ENCODE results near the gene ANKZF1.

ANKZF1 gene

GRCh38 chr2:219228041-219228910 is 1.3 kb upstream of the ANKZF1 start:
- no peak for DNase-seq (ENCODE audit: low spot score)

- no peak for DNase-seq (ENCODE audit: low spot score)
Observed at GRCh38 chr2:219228911-219229304, 698 bp upstream of the ANKZF1 start.

GRCh38 chr2:219230059-219230540 is 494 bp downstream of the ANKZF1 start:
- DNase-seq (ENCODE audit: low spot score) = peak; percentile 41

DNA sequence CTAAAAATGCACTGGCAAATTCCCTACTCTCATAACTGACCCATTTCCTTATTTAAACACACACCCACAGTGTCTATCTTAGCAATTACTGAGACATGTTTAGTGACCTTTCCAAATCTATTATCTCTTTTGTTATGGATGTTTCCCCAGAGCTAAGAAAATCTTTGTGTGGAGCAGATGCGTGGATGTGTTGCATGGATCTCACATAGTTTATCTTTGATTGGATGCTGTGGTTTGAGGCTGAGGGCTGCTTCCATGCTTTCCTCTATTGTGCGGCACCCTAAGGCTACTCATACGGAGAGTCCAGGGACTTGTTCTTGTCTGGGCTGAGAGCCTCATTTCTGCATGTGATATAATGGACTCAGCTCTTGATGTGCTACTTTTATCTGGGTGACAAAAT is 4.7 kb downstream of the ANKZF1 start:
- DNase-seq (ENCODE audit: low spot score) = no peak

- DNase-seq (ENCODE audit: low spot score) = no peak
Observed at GRCh38 chr2:219243291-219243761, 13.7 kb downstream of the ANKZF1 start.

- DNase-seq (ENCODE audit: low spot score) = no peak
Observed at GRCh38 chr2:219244789-219245147, 15.2 kb downstream of the ANKZF1 start.

DNA sequence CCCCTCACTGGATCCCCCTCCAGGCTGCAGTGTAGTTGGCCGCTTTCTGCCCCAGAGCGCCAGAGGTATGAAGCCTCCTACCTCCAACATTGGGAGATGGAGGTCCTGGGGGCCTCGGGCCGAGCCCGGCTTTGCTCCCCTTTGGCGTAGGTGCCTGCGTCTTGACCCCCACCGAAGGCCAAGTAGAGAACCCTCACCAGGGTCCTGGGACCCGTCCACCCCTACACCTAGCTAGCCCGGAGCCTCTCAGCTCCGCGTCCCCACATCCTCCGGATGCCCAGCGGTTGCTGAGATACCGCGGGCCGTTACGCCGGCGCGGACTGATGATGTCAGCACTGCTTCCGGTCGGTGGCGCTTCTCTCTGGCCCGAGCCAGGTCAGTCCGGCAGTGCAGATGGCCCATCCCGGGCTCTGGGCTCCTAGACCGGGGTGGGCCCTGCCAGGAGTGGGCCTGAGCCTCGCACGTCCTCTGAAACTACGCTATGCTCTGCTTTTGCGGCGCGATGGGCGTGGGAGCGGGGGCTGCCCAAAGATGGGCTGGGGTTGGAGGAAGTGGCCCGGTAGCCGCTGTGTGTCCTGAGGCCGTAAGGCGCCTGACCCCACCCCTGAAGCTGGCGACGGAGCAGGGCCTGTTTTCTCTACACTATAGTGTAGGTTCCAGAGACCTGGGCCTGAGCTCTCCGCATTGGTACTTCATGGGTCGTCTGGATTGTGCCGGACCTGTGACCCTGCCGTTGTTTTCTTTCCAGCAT is 15.7 kb downstream of the ANKZF1 start, which contains the start of the genes GLB1L and STK16:
Gene GLB1L (minus strand): TSS at position 297 of the 751 bp plus-strand sequence. CDS start 1,871 bp downstream, outside the sequence.
Gene STK16 (plus strand): TSS at position 332 of the 751 bp plus-strand sequence. CDS start 521 bp downstream, outside the sequence.
- peak; percentile 91 for DNase-seq (ENCODE audit: low spot score)

GRCh38 chr2:219245899-219246230 is 16.3 kb downstream of the ANKZF1 start:
- no peak for DNase-seq (ENCODE audit: low spot score)

GRCh38 chr2:219246559-219246958 is 17.0 kb downstream of the ANKZF1 start:
- DNase-seq (ENCODE audit: low spot score) = no peak

- no peak for DNase-seq (ENCODE audit: low spot score)
Observed at GRCh38 chr2:219247678-219248642, 18.4 kb downstream of the ANKZF1 start.

DNA sequence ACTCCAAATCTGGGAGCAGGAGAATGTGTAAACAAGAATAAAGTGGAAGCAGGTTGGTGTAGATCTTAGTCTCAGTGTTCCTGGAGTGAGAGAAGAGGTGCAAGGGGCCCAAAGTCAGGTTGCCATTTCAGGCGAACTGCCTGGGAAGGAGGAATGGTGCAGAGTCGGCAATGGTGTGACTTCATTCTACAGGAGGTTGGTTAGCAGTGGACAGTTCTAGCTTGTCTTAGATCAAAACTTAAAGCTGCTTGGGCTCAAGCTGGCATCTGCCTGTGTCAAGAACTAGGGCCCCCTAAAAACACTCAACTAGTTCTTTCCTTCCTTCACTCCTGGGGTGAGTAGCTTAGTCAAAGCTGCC is 19.2 kb downstream of the ANKZF1 start:
- no peak for DNase-seq (ENCODE audit: low spot score)

- peak; percentile 89 for DNase-seq (ENCODE audit: low spot score)
Observed at GRCh38 chr2:219249203-219249980, 19.8 kb downstream of the ANKZF1 start.

DNA sequence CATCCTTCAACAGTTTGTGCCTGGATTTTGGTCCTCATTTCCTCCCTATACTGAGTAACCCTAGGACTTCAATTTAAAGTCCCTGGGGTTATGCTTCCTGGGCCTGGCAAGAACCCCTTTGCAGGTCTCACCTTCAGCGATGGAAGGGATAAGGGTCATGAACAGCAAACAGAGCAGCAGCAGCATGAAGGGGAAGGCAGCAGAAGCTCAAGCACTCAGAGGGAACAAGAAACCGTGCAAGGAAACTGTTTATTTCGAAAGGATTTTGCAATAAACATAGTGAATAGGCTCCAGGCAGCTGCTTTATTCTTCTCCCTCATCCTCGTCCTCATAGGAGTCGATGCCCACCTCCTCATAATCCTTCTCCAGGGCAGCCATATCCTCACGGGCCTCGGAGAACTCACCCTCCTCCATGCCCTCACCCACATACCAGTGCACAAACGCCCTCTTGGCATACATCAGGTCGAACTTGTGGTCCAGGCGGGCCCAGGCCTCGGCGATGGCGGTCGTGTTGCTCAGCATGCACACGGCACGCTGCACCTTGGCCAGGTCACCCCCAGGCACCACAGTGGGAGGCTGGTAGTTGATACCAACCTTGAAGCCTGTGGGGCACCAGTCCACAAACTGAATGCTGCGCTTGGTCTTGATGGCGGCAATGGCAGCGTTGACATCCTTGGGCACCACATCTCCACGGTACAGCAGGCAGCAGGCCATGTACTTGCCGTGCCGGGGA is 20.6 kb downstream of the ANKZF1 start:
- DNase-seq (ENCODE audit: low spot score) = no peak

DNA sequence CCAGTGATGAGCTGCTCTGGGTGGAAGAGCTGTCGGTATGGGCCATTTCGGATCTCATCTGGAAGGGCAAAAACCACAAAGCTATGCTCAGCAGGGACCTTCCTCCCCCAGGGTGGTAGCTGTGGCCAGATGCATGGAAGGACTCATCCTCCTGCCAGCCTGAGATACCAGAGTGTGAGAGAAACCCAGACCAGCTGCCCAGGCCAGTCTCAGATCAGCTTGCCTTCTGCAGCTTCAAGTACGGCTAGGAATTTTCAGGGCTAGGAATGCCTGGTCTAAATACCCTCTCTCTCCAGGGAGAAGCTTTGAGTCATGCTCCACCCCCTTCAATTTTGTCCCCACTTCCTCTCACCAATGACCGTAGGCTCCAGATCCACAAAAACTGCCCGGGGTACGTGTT is 22.1 kb downstream of the ANKZF1 start:
- no peak for DNase-seq (ENCODE audit: low spot score)

- no peak for DNase-seq (ENCODE audit: low spot score)
Observed at GRCh38 chr2:219252084-219252483, 22.5 kb downstream of the ANKZF1 start.

GRCh38 chr2:219252570-219252899 is 22.9 kb downstream of the ANKZF1 start:
- DNase-seq (ENCODE audit: low spot score) = no peak

DNA sequence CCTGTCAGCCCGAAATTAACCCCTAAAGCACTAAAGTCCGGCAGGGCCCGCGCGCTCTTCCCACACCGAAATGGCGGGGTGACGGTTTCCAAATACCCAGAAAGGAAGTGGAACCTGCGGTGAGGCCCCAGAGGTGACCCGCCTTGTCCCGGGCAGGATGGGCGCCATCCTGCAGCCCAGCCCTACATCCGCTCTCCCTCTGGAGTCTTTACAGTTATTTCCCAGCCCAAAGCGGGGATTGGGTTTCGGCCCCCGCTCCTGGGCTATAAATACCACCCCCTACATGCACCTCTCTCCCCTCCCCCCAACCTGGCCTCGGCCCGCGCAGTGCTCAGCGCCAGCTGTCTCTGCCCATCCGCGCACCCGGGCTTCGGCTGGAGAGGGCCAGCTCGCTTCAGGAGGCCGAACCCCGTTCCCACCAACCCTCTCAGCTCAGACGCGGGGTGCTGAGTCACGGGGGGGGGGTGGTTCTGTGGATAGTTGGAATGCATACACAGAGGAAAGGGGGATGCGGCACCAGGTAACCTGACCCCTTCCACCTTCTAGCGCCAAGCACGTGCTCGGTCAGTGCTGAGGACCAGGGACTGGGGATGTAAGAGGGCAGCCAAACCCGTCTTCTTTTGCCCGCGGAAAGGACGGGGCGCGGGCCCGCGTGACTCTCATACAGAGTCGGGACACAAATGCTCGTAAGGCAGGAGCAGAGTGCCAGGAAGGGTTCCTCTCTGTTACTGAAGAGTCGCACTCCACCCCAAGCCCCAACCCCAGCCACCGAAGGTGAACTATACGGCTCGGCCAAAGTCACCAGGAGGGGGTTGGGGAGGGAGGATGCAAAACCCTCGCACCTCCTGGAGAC is 23.5 kb downstream of the ANKZF1 start, which contains the start of gene TUBA4B:
Gene TUBA4B (plus strand): TSS at position 344 of the 853 bp plus-strand sequence. CDS start 165 bp downstream, at position 509.
- DNase-seq (ENCODE audit: low spot score) = peak; percentile 15

GRCh38 chr2:219253753-219254589 is 24.4 kb downstream of the ANKZF1 start, which contains the start of gene TUBA4A:
Gene TUBA4A (minus strand): TSS chr2:219253918. CDS start chr2:219253858, 60 bp downstream.
- peak; percentile 87 for DNase-seq (ENCODE audit: low spot score)

Measured in LoVo (cell line).